HG03045 (cell line): ENCODE results near the gene ARHGAP19.

Experiments
- ATAC-seq: cut with Tn5 transposase; IDR thresholded peaks from one replicate; pipeline ENCODE4 v1.9.1; 2021; ENCODE audit warnings: mild to moderate bottlenecking, moderate library complexity; ENCODE audit not compliant: unreplicated experiment

ARHGAP19 gene

DNA sequence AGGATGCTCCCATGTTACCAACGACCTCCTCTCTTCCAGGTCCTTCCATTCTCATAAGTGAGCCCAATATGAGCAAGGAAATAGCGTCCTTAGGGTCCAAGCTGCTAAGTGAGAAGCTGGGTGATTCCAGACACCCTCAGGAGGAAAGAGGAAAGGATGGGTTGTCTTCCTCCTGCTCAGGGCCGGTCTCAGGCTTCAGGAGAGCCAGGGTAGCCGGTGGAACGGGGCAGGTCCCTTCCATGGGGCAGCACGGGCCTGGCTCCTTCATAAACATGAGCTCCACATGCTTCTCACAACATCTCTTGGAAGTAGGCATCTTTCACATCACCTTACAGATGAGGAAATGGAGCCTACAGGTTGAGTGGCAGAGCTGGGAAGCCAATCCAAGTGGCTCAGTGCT lies 119.4 kb downstream of the ARHGAP19 start:
- no peak for ATAC-seq
